Activated CD8-positive, alpha-beta T cell treated with anti-CD3 and anti-CD28 coated beads for 36 hours (primary cell): ENCODE measurements around the gene NHERF1. TPM values are rescaled to one million over a fixed set of nuclear protein-coding genes. Genes with fewer than 3 reads are reported as not detected.

Experiments
- ATAC-seq: fragments of 200-7000 bp; cut with Tn5 transposase; one replicate; pipeline ENCODE4 v1.10.0; 2021; ENCODE audit warnings: mild to moderate bottlenecking, moderate library complexity
- CTCF ChIA-PET: fragments of 350-600 bp; sonication (Branson Sonifier 250); formaldehyde crosslinking; loops from one replicate; lab custom pipeline; 2021; ENCODE audit warnings: antibody characterized with exemption; lab: Charles Lee
- POLR2A ChIA-PET: fragments of 350-600 bp; sonication (Branson Sonifier 250); formaldehyde crosslinking; loops from one replicate; lab custom pipeline; 2021; ENCODE audit warnings: antibody characterized with exemption; lab: Charles Lee
- DNase-seq: peaks from one replicate; pipeline ENCODE4 v3.0.0-alpha.2; 2020
- H3K27ac Mint-ChIP-seq: one replicate; pipeline ENCODE4 v1.8.0; 2021; ENCODE audit warnings: mild to moderate bottlenecking, mixed read lengths
- H3K27me3 Mint-ChIP-seq: one replicate; pipeline ENCODE4 v1.8.0; 2021; ENCODE audit warnings: mixed read lengths
- H3K36me3 Mint-ChIP-seq: one replicate; pipeline ENCODE4 v1.8.0; 2021; ENCODE audit warnings: low read depth, mixed read lengths
- H3K4me1 Mint-ChIP-seq: one replicate; pipeline ENCODE4 v1.8.0; 2021; ENCODE audit warnings: low read depth, mixed read lengths
- H3K4me3 Mint-ChIP-seq: one replicate; pipeline ENCODE4 v1.8.0; 2021; ENCODE audit warnings: mild to moderate bottlenecking, moderate library complexity, mixed read lengths
- H3K9me3 Mint-ChIP-seq: one replicate; pipeline ENCODE4 v1.8.0; 2021; ENCODE audit warnings: mixed read lengths
- intact Hi-C: fragments of 100-400 bp; cut with micrococcal nuclease; formaldehyde crosslinking; loops from one replicate; pipeline ENCODE4 v1.10.0; 2022
- total RNA-seq, 2 experiments: library from RNA; stranded (reverse); gene quantifications; one replicate each; pipeline ENCODE4 v1.2.3, GENCODE V29; 2021
- TF ChIP-seq, protein P1 (sequence below): fragments of 200-600 bp; IDR thresholded peaks from one replicate; pipeline ENCODE4 v1.8.0; 2022; ENCODE audit warnings: antibody characterized with exemption, mild to moderate bottlenecking

NHERF1 gene
- total RNA-seq, 2 experiments from 2014 or later: 143 to 150 TPM

DNA sequence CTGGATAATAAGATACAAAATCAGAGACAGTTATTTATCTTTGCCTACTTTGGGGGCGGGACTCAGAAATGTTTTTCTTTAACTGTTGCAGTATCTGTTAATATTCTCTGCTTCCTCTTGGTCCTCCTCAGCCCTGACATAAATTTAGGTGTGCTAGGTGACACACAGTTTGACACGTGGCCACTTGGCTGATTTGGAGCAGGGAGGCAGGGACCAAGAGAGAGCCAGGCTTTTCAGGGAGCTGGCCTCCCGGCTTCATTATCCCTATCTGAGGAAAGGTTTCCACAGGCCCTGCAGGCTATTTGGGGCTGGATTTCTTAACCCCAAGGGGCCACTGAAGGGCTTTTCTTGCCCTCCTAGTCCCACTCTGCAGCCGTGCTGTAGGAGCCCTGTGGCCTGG lies 47.8 kb downstream of the NHERF1 start:
- intact Hi-C loops: no loop called here
- H3K4me3 Mint-ChIP-seq: no peak overlapping the region
- peaks cover 20% of the 10 kb centered on the region for H3K36me3 Mint-ChIP-seq
- no peaks in the 10 kb centered on the region for H3K9me3 Mint-ChIP-seq
- peaks cover 4% of the 10 kb centered on the region for H3K4me1 Mint-ChIP-seq
- TF ChIP-seq, protein P1, sequence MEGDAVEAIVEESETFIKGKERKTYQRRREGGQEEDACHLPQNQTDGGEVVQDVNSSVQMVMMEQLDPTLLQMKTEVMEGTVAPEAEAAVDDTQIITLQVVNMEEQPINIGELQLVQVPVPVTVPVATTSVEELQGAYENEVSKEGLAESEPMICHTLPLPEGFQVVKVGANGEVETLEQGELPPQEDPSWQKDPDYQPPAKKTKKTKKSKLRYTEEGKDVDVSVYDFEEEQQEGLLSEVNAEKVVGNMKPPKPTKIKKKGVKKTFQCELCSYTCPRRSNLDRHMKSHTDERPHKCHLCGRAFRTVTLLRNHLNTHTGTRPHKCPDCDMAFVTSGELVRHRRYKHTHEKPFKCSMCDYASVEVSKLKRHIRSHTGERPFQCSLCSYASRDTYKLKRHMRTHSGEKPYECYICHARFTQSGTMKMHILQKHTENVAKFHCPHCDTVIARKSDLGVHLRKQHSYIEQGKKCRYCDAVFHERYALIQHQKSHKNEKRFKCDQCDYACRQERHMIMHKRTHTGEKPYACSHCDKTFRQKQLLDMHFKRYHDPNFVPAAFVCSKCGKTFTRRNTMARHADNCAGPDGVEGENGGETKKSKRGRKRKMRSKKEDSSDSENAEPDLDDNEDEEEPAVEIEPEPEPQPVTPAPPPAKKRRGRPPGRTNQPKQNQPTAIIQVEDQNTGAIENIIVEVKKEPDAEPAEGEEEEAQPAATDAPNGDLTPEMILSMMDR: no peak
- ChIA-PET CTCF (interaction anchor here (7.9 kb wide), 1 partner anchor 64 kb away, joined by 247 read pairs; the partner anchor contains the start of gene GRIN2C), POLR2A (no interaction called here)
- no peak for DNase-seq
- no peak overlapping the region for H3K27ac Mint-ChIP-seq
- ATAC-seq: no peak
- no peaks in the 10 kb centered on the region for H3K27me3 Mint-ChIP-seq

DNA sequence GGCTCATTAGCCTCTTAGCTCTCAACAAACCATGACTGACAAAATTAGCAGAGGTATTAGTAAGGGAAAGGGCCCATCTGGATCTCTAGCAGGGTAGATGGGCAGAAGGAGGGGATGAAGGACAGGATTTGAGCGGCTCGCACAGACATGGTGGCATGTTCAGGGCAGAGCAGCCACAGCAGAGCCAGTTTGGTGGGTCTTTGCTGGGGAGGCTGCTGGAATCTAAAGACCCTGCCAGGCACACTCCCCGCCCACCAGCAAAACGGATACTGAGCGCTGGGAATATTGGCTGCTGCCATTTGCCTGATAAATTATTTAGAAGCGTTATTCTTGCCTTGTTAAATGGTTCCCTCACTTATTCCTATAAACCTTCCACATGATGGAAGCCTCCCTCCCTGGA lies 48.4 kb downstream of the NHERF1 start:
- no peak for ATAC-seq
- H3K36me3 Mint-ChIP-seq: peaks cover 17% of the 10 kb centered on the region
- H3K4me3 Mint-ChIP-seq: no peak overlapping the region
- H3K27ac Mint-ChIP-seq: no peak overlapping the region
- CTCF ChIA-PET: interaction anchor here (1.1 to 7.9 kb wide), 2 partner anchors 14 to 64 kb away, joined by 3 to 247 read pairs; partner anchors contain the start of gene GRIN2C
- TF ChIP-seq, protein P1: no peak
- no peaks in the 10 kb centered on the region for H3K9me3 Mint-ChIP-seq
- H3K4me1 Mint-ChIP-seq: no peaks in the 10 kb centered on the region
- no peaks in the 10 kb centered on the region for H3K27me3 Mint-ChIP-seq
- intact Hi-C loops: no loop called here
- POLR2A ChIA-PET: no interaction called here
- no peak for DNase-seq

DNA sequence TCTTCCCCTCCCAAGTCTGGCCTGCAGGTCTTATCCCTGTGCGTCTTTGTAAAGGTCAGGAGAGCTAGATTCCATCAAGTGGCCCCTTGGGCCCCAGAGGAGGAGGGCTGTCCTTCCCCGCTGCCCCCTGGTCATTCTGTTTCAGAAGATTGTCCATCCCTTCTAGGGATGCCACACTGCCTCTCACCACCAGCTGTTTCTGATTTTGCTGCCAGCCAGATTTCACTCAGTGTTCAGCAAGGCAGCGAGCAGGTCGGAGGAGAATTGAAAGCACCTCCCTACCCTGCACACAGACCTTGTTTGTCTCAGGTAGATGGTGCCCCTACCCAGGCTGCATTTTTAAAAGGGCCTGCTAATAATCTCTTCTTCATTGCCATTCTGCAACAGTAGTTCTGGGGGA lies 49.4 kb downstream of the NHERF1 start:
- Mint-ChIP-seq H3K27me3 (no peaks in the 10 kb centered on the region), H3K9me3 (no peaks in the 10 kb centered on the region), H3K36me3 (peaks cover 14% of the 10 kb centered on the region), H3K4me3 (no peak overlapping the region), H3K27ac (no peak overlapping the region), H3K4me1 (no peaks in the 10 kb centered on the region)
- ATAC-seq: no peak
- ChIA-PET POLR2A (no interaction called here), CTCF (interaction anchor here (7.9 kb wide), 1 partner anchor 63 kb away, joined by 247 read pairs; the partner anchor contains the start of gene GRIN2C)
- intact Hi-C loops: no loop called here
- DNase-seq: no peak
- TF ChIP-seq, protein P1: no peak

DNA sequence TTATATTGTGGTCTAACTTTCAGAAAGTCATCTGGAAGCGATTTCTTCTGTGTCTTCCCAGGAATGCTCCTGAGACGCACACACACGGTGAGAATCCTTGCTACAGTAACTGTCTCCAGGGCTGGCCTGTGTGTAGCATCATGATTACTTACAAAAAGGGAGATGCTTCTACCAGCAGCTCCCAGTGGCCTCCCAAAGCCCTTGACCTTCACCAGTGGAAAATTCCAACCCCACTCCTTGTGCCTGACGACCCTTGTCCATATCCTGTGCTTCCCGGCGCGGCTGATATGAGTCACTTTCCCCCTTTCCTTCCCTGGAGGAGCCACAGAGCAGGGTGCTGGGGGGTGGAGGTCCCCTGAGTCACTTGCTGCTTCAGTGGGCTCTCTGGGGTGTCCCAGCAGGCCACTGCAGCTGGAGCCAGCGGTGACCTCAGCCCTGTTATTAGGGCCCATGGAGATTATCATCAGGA lies 49.8 kb downstream of the NHERF1 start:
- CTCF ChIA-PET: no interaction called here
- intact Hi-C loops: no loop called here
- H3K4me3 Mint-ChIP-seq: no peak overlapping the region
- no peak for DNase-seq
- H3K27me3 Mint-ChIP-seq: no peaks in the 10 kb centered on the region
- no peaks in the 10 kb centered on the region for H3K9me3 Mint-ChIP-seq
- H3K36me3 Mint-ChIP-seq: peaks cover 13% of the 10 kb centered on the region
- POLR2A ChIA-PET: no interaction called here
- no peak for ATAC-seq
- no peaks in the 10 kb centered on the region for H3K4me1 Mint-ChIP-seq
- TF ChIP-seq, protein P1: no peak
- no peak overlapping the region for H3K27ac Mint-ChIP-seq

DNA sequence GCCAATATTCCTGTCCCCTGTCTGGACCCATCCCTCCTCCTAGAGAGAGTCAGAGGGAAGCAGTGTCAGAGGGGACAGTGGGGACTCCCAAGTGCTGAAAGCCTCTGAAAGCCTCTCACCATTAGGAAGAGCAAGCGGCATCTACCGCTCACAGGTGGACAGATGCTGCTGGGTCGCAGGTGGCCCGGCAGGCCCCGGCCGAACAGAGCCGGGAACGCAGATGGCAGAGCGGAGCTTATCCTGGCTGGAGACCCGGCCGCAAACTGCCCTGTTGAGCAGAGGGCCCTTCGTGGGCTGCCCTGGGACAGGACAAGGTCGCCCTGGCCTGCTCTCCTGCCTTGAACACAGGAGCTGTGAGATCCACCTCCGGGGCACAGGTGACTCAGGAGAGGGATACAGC lies 50.7 kb downstream of the NHERF1 start:
- Mint-ChIP-seq H3K27ac (no peak overlapping the region), H3K4me3 (no peak overlapping the region), H3K9me3 (no peaks in the 10 kb centered on the region), H3K4me1 (no peaks in the 10 kb centered on the region), H3K36me3 (peaks cover 13% of the 10 kb centered on the region), H3K27me3 (no peaks in the 10 kb centered on the region)
- TF ChIP-seq, protein P1: no peak
- ATAC-seq (no peak), DNase-seq (no peak)
- intact Hi-C loops: no loop called here
- ChIA-PET POLR2A (no interaction called here), CTCF (no interaction called here)
